Endodermal cell (in vitro differentiated cells): Measurements from ENCODE around the gene ASCC3. TPM values are rescaled to one million over a fixed set of nuclear protein-coding genes. Genes with fewer than 3 reads are reported as not detected.
A peak's percentile ranks its signal among the peaks of the same experiment; 100 is the strongest.

Experiments
- DNase-seq: peaks from one replicate; pipeline ENCODE4 v3.0.0-alpha.2; 2017
- H3K27ac ChIP-seq: 2 replicates; pipeline ENCODE4 v1.5.1; 2013; ENCODE audit warnings: mild to moderate bottlenecking, low read depth, low read length, moderate library complexity
- H3K27me3 ChIP-seq: 2 replicates; pipeline ENCODE4 v1.6.1; 2013; ENCODE audit warnings: mild to moderate bottlenecking, low read length, moderate library complexity; ENCODE audit not compliant: insufficient read depth, control insufficient read depth, poor library complexity, severe bottlenecking
- H3K36me3 ChIP-seq: 2 replicates; pipeline ENCODE4 v1.7.0; 2013; ENCODE audit warnings: mild to moderate bottlenecking, low read length, moderate library complexity; ENCODE audit not compliant: control insufficient read depth, insufficient read depth
- H3K4me1 ChIP-seq: one replicate; pipeline ENCODE4 v1.7.0; 2013; ENCODE audit warnings: low read length; ENCODE audit not compliant: control insufficient read depth, insufficient read depth
- H3K4me3 ChIP-seq: 2 replicates; pipeline ENCODE4 v1.5.1; 2013; ENCODE audit warnings: mild to moderate bottlenecking, low read length, moderate library complexity
- H3K9ac ChIP-seq: 2 replicates; pipeline ENCODE4 v1.6.1; 2013; ENCODE audit warnings: mild to moderate bottlenecking, low read length, moderate library complexity; ENCODE audit not compliant: poor library complexity, severe bottlenecking; ENCODE audit errors: extremely low read depth
- H3K9me3 ChIP-seq: 2 replicates; pipeline ENCODE4 v1.6.1; 2013; ENCODE audit warnings: mild to moderate bottlenecking, low read length, moderate library complexity; ENCODE audit not compliant: control insufficient read depth
- H3K27ac Mint-ChIP-seq: 2 replicates; pipeline ENCODE4 v1.8.0; 2020; ENCODE audit warnings: mixed read lengths
- H3K27me3 Mint-ChIP-seq: 2 replicates; pipeline ENCODE4 v1.8.0; 2021; ENCODE audit warnings: mild to moderate bottlenecking, mixed read lengths; ENCODE audit not compliant: insufficient read depth
- H3K36me3 Mint-ChIP-seq: 2 replicates; pipeline ENCODE4 v1.8.0; 2020; ENCODE audit warnings: low read depth, mixed read lengths
- H3K4me1 Mint-ChIP-seq: 2 replicates; pipeline ENCODE4 v1.8.0; 2020; ENCODE audit warnings: mixed read lengths
- H3K4me3 Mint-ChIP-seq: 2 replicates; pipeline ENCODE4 v1.8.0; 2020; ENCODE audit warnings: mild to moderate bottlenecking, moderate library complexity, mixed read lengths
- H3K9me3 Mint-ChIP-seq: 2 replicates; pipeline ENCODE4 v1.8.0; 2020; ENCODE audit warnings: mild to moderate bottlenecking, mixed read lengths
- WGBS, 2 experiments: methylation state at CpG; one replicate each; pipeline versions ENCODE4 v1.1.5 to v1.1.7; 2013; ENCODE audit warnings: missing lambda C conversion rate in 2 of 2, mixed read lengths in 1 of 2; ENCODE audit not compliant: insufficient coverage in 1 of 2, insufficient read length in 1 of 2; 5-methylcytosine and 5-hydroxymethylcytosine counted together
- total RNA-seq, 2 donors: library from RNA; stranded (reverse); fragmentation: NEBNext Ultra II Directional in 1 of 2; extraction: Animal tissue kit (Norgen Biotek cat#: 25700) in 1 of 2; gene quantifications; 2 replicates in 1 of 2; 3 replicates in 1 of 2; pipeline ENCODE4 v1.2.1, GENCODE V29; 2021
- TF ChIP-seq, protein P1 (sequence below): fragments of 200-600 bp; sonication (generic); conservative IDR thresholded peaks from 2 replicates; pipeline ENCODE4 v1.5.0; 2021; ENCODE audit warnings: antibody characterized with exemption, mild to moderate bottlenecking

Gene ASCC3
- total RNA-seq, 2 donors from 2014 or later: 40.0 to 41.1 TPM

DNA sequence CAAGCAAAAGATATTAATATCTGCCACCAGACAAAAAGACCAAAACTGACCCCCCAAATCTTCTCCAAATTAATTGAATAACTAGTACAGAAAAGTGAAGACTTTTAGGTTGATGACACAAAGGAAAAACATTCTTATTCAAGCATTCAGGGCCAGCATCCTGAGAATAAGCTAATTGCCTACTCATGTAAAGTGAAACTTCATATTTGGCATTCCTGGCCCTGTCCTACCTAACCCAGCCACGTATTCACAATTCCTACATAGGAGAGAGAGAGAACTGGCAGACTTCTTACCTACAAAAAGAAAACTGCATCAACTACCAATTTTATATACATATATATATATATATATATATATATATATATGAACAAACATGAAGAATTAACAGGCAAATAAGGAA, 4.9 kb upstream of the ASCC3 start:
- TF ChIP-seq, protein P1, sequence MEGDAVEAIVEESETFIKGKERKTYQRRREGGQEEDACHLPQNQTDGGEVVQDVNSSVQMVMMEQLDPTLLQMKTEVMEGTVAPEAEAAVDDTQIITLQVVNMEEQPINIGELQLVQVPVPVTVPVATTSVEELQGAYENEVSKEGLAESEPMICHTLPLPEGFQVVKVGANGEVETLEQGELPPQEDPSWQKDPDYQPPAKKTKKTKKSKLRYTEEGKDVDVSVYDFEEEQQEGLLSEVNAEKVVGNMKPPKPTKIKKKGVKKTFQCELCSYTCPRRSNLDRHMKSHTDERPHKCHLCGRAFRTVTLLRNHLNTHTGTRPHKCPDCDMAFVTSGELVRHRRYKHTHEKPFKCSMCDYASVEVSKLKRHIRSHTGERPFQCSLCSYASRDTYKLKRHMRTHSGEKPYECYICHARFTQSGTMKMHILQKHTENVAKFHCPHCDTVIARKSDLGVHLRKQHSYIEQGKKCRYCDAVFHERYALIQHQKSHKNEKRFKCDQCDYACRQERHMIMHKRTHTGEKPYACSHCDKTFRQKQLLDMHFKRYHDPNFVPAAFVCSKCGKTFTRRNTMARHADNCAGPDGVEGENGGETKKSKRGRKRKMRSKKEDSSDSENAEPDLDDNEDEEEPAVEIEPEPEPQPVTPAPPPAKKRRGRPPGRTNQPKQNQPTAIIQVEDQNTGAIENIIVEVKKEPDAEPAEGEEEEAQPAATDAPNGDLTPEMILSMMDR: no peak
- WGBS, 2 experiments: 80% methylated on average over 1 of the region's 1 CpG; no CpG with 5 or more reads in 1 of the 2 experiments

DNA sequence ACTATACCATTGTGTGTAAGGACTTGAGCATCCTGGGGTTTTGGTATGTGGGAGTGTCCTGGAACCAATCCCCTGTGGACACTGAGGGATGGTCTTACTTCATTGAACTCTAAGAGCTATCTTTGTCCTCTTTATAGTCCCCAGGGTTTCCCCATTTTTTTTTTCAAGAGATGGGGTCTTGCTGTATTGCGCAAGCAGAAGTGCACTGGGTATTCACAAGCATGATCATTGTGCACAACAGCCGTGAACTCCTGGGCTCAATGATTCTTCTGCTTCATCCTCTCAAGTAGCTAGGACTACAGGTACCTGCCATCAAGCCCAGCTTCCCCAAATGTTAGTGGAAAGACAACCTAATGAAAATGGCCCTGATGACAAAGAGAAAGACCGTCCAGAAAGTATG, 2.2 kb upstream of the ASCC3 start:
- Mint-ChIP-seq H3K4me1 (peaks cover 29% of the 10 kb centered on the region), H3K27me3 (peaks cover 2% of the 10 kb centered on the region), H3K27ac (no peak overlapping the region), H3K36me3 (peaks cover 2% of the 10 kb centered on the region), H3K4me3 (no peak overlapping the region), H3K9me3 (no peaks in the 10 kb centered on the region)
- H3K4me1 ChIP-seq: no peaks in the 10 kb centered on the region
- no peaks in the 10 kb centered on the region for H3K9me3 ChIP-seq
- 98 to 100% methylated on average over 2 to 3 of the region's 3 CpGs for WGBS, 2 experiments
- H3K36me3 ChIP-seq: no peaks in the 10 kb centered on the region
- no peaks in the 10 kb centered on the region for H3K27me3 ChIP-seq
- H3K27ac ChIP-seq: no peak overlapping the region
- no peak overlapping the region for H3K4me3 ChIP-seq
- TF ChIP-seq, protein P1: no peak
- no peak for DNase-seq
- H3K9ac ChIP-seq: no peak overlapping the region

More for the DNA sequence above, 4.9 kb upstream of the ASCC3 start:
- Mint-ChIP-seq H3K27ac (no peak overlapping the region), H3K27me3 (peaks cover under 1% of the 10 kb centered on the region), H3K4me1 (peaks cover 16% of the 10 kb centered on the region), H3K4me3 (no peak overlapping the region), H3K36me3 (peaks cover 2% of the 10 kb centered on the region), H3K9me3 (no peaks in the 10 kb centered on the region)
- H3K27me3 ChIP-seq: no peaks in the 10 kb centered on the region
- H3K4me3 ChIP-seq: no peak overlapping the region
- H3K9ac ChIP-seq: no peak overlapping the region
- H3K36me3 ChIP-seq: no peaks in the 10 kb centered on the region
- H3K27ac ChIP-seq: no peak overlapping the region
- DNase-seq: no peak
- H3K9me3 ChIP-seq: no peaks in the 10 kb centered on the region
- H3K4me1 ChIP-seq: no peaks in the 10 kb centered on the region

DNA sequence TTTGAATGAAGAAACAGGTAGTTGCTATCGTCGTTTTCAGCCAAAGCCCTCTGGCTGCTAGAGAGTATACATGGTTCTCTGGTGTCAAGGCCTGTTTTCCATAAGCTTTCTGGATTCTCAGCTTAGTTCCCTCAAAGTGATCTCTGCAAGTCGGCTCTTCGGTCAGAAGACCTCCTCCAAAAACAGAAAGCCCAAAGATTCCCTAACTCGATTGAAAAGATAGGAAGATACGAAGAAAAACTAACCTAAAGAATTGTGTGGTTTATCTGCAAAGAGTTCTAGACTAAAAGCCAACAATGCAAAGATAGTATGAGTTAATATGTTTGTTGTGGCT, 545 bp upstream of the ASCC3 start:
- no peak for DNase-seq
- peaks cover 43% of the 10 kb centered on the region for H3K4me1 Mint-ChIP-seq
- no peaks in the 10 kb centered on the region for H3K36me3 ChIP-seq
- H3K27ac ChIP-seq: no peak overlapping the region
- no peaks in the 10 kb centered on the region for H3K9me3 ChIP-seq
- H3K9ac ChIP-seq: peak overlapping the region; percentile 48
- peaks cover 7% of the 10 kb centered on the region for H3K4me1 ChIP-seq
- no peaks in the 10 kb centered on the region for H3K9me3 Mint-ChIP-seq
- peak overlapping the region; percentile 88 for H3K27ac Mint-ChIP-seq
- WGBS, 2 experiments: 29 to 31% methylated on average over 4 to 6 of the region's 6 CpGs
- peaks cover 2% of the 10 kb centered on the region for H3K27me3 Mint-ChIP-seq
- no peaks in the 10 kb centered on the region for H3K27me3 ChIP-seq
- H3K4me3 ChIP-seq: peak overlapping the region; percentile 91
- peaks cover 2% of the 10 kb centered on the region for H3K36me3 Mint-ChIP-seq
- H3K4me3 Mint-ChIP-seq: peak overlapping the region; percentile 97
- TF ChIP-seq, protein P1: no peak
